Neural cell (in vitro differentiated cells): ENCODE results near the gene PSMA2. TPM values are rescaled to one million over a fixed set of nuclear protein-coding genes. Genes with fewer than 3 reads are reported as not detected.

Experiments used
- H2AFZ ChIP-seq: fragments of 200-600, 300-800 bp; sonication (generic), shearing (Covaris generic); 2 replicates; pipeline ENCODE4 v1.6.0; 2014; ENCODE audit warnings: low read depth, mild to moderate bottlenecking, antibody characterized with exemption, low read length, moderate library complexity
- H3F3A ChIP-seq: fragments of 200-600 bp; shearing (Covaris generic); 2 replicates; pipeline ENCODE4 v1.6.1; 2016; ENCODE audit warnings: mild to moderate bottlenecking, moderate library complexity, mixed read lengths, antibody characterized with exemption, low read length; ENCODE audit not compliant: insufficient read depth, poor library complexity, severe bottlenecking
- H3K27ac ChIP-seq: fragments of 200-600, 300-800 bp; sonication (generic), shearing (Covaris generic); 2 replicates; pipeline ENCODE4 v1.5.1; 2014; ENCODE audit warnings: mild to moderate bottlenecking, low read length, moderate library complexity
- H3K27me3 ChIP-seq: fragments of 300-800, 200-600 bp; sonication (generic), shearing (Covaris generic); 2 replicates; pipeline ENCODE4 v1.6.0; 2014; ENCODE audit warnings: mild to moderate bottlenecking, low read depth, low read length, moderate library complexity; ENCODE audit not compliant: insufficient read depth
- H3K36me3 ChIP-seq: fragments of 300-800, 200-600 bp; sonication (generic), shearing (Covaris generic); 2 replicates; pipeline ENCODE4 v1.5.1; 2014; ENCODE audit warnings: mild to moderate bottlenecking, antibody characterized with exemption, low read length, moderate library complexity; ENCODE audit not compliant: insufficient read depth
- H3K4me2 ChIP-seq: fragments of 300-800, 200-600 bp; sonication (generic), shearing (Covaris generic); 2 replicates; pipeline ENCODE4 v1.6.0; 2014; ENCODE audit warnings: mild to moderate bottlenecking, low read length
- H3K4me3 ChIP-seq: fragments of 300-800, 200-600 bp; sonication (generic), shearing (Covaris generic); 2 replicates; pipeline ENCODE4 v1.5.1; 2014; ENCODE audit warnings: mild to moderate bottlenecking, low read length, moderate library complexity
- H3K79me2 ChIP-seq: fragments of 200-600 bp; shearing (Covaris generic); replicated peaks from 2 replicates; pipeline ENCODE4 v1.6.0; 2014; ENCODE audit warnings: mild to moderate bottlenecking, low read length, moderate library complexity; ENCODE audit not compliant: insufficient read depth
- H3K9ac ChIP-seq: fragments of 300-800, 200-600 bp; sonication (generic), shearing (Covaris generic); 2 replicates; pipeline ENCODE4 v1.6.1; 2016; ENCODE audit warnings: mild to moderate bottlenecking, low read length, mixed read lengths
- H3K9me2 ChIP-seq: fragments of 200-600 bp; shearing (Covaris generic); 2 replicates; pipeline ENCODE4 v1.6.1; 2016; ENCODE audit warnings: mild to moderate bottlenecking, low read length, mixed read lengths; ENCODE audit not compliant: insufficient read depth
- H3K9me3 ChIP-seq: fragments of 200-600, 300-800 bp; sonication (generic), shearing (Covaris generic); 2 replicates; pipeline ENCODE4 v1.6.1; 2016; ENCODE audit warnings: mild to moderate bottlenecking, mixed run types, low read length, moderate library complexity, mixed read lengths
- H4K20me1 ChIP-seq: fragments of 200-600 bp; shearing (Covaris generic); 2 replicates; pipeline ENCODE4 v1.6.1; 2016; ENCODE audit warnings: mild to moderate bottlenecking, mixed run types; ENCODE audit not compliant: insufficient read depth
- CTCF ChIP-seq: fragments of 450-650 bp; IDR thresholded peaks from 2 replicates; pipeline ENCODE4 v1.5.1; 2014; ENCODE audit warnings: antibody characterized with exemption, mild to moderate bottlenecking, moderate library complexity; ENCODE audit not compliant: poor library complexity, severe bottlenecking
- EP300 ChIP-seq: fragments of 450-650 bp; conservative IDR thresholded peaks from 2 replicates; pipeline ENCODE4 v1.6.1; 2014; ENCODE audit warnings: antibody characterized with exemption, mild to moderate bottlenecking, moderate library complexity; ENCODE audit not compliant: poor library complexity, severe bottlenecking
- EZH2 ChIP-seq: fragments of 200-600, 300-800 bp; shearing (Covaris generic), sonication (generic); IDR thresholded peaks from 2 replicates; pipeline ENCODE4 v1.6.1; 2014; ENCODE audit warnings: antibody characterized with exemption, low read length, borderline replicate concordance, mild to moderate bottlenecking; ENCODE audit not compliant: insufficient read depth, poor library complexity, severe bottlenecking
- MXI1 ChIP-seq: fragments of 450-650 bp; conservative IDR thresholded peaks from 2 replicates; pipeline ENCODE4 v1.6.1; 2014; ENCODE audit warnings: antibody characterized with exemption, mild to moderate bottlenecking; ENCODE audit not compliant: poor library complexity, severe bottlenecking
- POLR2AphosphoS5 ChIP-seq: IDR thresholded peaks from 2 replicates; pipeline ENCODE4 v1.6.1; 2012
- RAD21 ChIP-seq: fragments of 450-650 bp; conservative IDR thresholded peaks from 2 replicates; pipeline ENCODE4 v1.6.1; 2014; ENCODE audit warnings: antibody characterized with exemption, mild to moderate bottlenecking, moderate library complexity
- REST ChIP-seq: IDR thresholded peaks from 2 replicates; pipeline ENCODE4 v1.6.1; 2012; ENCODE audit warnings: borderline replicate concordance
- SMC3 ChIP-seq: fragments of 450-650 bp; conservative IDR thresholded peaks from 2 replicates; pipeline ENCODE4 v1.6.1; 2014; ENCODE audit warnings: antibody characterized with exemption, mild to moderate bottlenecking, moderate library complexity; ENCODE audit not compliant: poor library complexity
- TAF1 ChIP-seq: IDR thresholded peaks from 2 replicates; pipeline ENCODE4 v1.6.1; 2012; ENCODE audit warnings: low read depth
- polyA plus RNA-seq: library from polyadenylated mRNA; depleted of rRNA; stranded (reverse); fragments of >200 nt; gene quantifications from 2 replicates; pipeline ENCODE4 v1.2.3, GENCODE V29; 2014

The PSMA2 gene
- polyA plus RNA-seq, 1 donor from 2014 or later = 225 TPM

- Histone ChIP-seq H3F3A (no peaks in the 10 kb centered on the region), H3K4me2 (no peak overlapping the region), H3K36me3 (no peaks in the 10 kb centered on the region), H4K20me1 (no peaks in the 10 kb centered on the region), H3K9ac (no peak overlapping the region), H3K4me3 (no peak overlapping the region), H3K9me2 (no peaks in the 10 kb centered on the region), H3K27me3 (no peaks in the 10 kb centered on the region), H3K27ac (no peak overlapping the region), H3K9me3 (no peaks in the 10 kb centered on the region), H3K79me2 (peaks cover 11% of the 10 kb centered on the region), H2AFZ (no peak overlapping the region)
- no peak for TF ChIP-seq POLR2AphosphoS5
- TF ChIP-seq EP300 = no peak
- no peak for TF ChIP-seq TAF1
- TF ChIP-seq MXI1 = no peak
- no peak for TF ChIP-seq REST
- TF ChIP-seq SMC3 = no peak
- no peak for TF ChIP-seq EZH2
- TF ChIP-seq RAD21 = no peak
- no peak for TF ChIP-seq CTCF
These were observed 25.8 kb downstream of the PSMA2 start for GRCh38 chr7:42906181-42906580.

GRCh38 chr7:42902331-42902730 lies 29.6 kb downstream of the PSMA2 start:
- H4K20me1 ChIP-seq = no peaks in the 10 kb centered on the region
- no peaks in the 10 kb centered on the region for H3K27me3 ChIP-seq
- H3K9me3 ChIP-seq = no peaks in the 10 kb centered on the region
- no peaks in the 10 kb centered on the region for H3K79me2 ChIP-seq
- no peaks in the 10 kb centered on the region for H3K36me3 ChIP-seq
- no peaks in the 10 kb centered on the region for H3F3A ChIP-seq
- TF ChIP-seq REST = no peak
- TF ChIP-seq MXI1 = no peak
- no peak overlapping the region for H3K4me3 ChIP-seq
- H3K4me2 ChIP-seq = no peak overlapping the region
- H3K27ac ChIP-seq = no peak overlapping the region
- H2AFZ ChIP-seq = no peak overlapping the region
- H3K9me2 ChIP-seq = no peaks in the 10 kb centered on the region
- no peak overlapping the region for H3K9ac ChIP-seq
